ENCODE data around the gene IL17RC.

Gene IL17RC

GRCh38 chr3:9951126-9951525 is 34.2 kb downstream of the IL17RC start:
- H3K4me3 ChIP-seq (replicated peaks; ENCODE audit: low read depth, low read length): peak overlapping the region; percentile 90
- H3K36me3 ChIP-seq (ENCODE audit: control insufficient read depth, insufficient read depth, low read length): peaks cover 18% of the 10 kb centered on the region
- TF ChIP-seq CTCF (IDR thresholded peaks at IDR 0.05; ENCODE audit: insufficient read depth, low read length, poor library complexity, severe bottlenecking): no peak
- DNase-seq (ENCODE audit: extremely low read depth, insufficient read length): peak; percentile 38
- no peaks in the 10 kb centered on the region for H3K27me3 ChIP-seq (replicated peaks; ENCODE audit: control insufficient read depth, insufficient read depth, low read length)

GRCh38 chr3:9951598-9951961 is 34.7 kb downstream of the IL17RC start:
- no peak for TF ChIP-seq CTCF (IDR thresholded peaks at IDR 0.05; ENCODE audit: insufficient read depth, low read length, poor library complexity, severe bottlenecking)
- H3K4me3 ChIP-seq (replicated peaks; ENCODE audit: low read depth, low read length): peak overlapping the region; percentile 90

GRCh38 chr3:9951962-9952805 is 35.3 kb downstream of the IL17RC start, which contains the start of gene PRRT3:
TSS of gene PRRT3 (minus strand) at chr3:9952408. CDS start at chr3:9950115, 2,293 bp downstream.
- H3K4me3 ChIP-seq (replicated peaks; ENCODE audit: low read depth, low read length): peak within 1 kb of the TSS; percentile 90
- H3K27me3 ChIP-seq (replicated peaks; ENCODE audit: control insufficient read depth, insufficient read depth, low read length): no peaks in the 10 kb centered on the region
- TF ChIP-seq CTCF (IDR thresholded peaks at IDR 0.05; ENCODE audit: insufficient read depth, low read length, poor library complexity, severe bottlenecking): no peak
- H3K36me3 ChIP-seq (ENCODE audit: control insufficient read depth, insufficient read depth, low read length): peaks cover 14% of the 10 kb centered on the region
- peak; percentile 74 for DNase-seq (ENCODE audit: extremely low read depth, insufficient read length)

More at GRCh38 chr3:9951598-9951961, 34.7 kb downstream of the IL17RC start:
- DNase-seq (ENCODE audit: extremely low read depth, insufficient read length): peak; percentile 39
- Histone ChIP-seq H3K36me3 (ENCODE audit: control insufficient read depth, insufficient read depth, low read length) (peaks cover 16% of the 10 kb centered on the region), H3K27me3 (replicated peaks; ENCODE audit: control insufficient read depth, insufficient read depth, low read length) (no peaks in the 10 kb centered on the region)

GRCh38 chr3:9955067-9955502 is 38.2 kb downstream of the IL17RC start:
- Histone ChIP-seq H3K4me3 (replicated peaks; ENCODE audit: low read depth, low read length) (no peak overlapping the region), H3K36me3 (ENCODE audit: control insufficient read depth, insufficient read depth, low read length) (no peaks in the 10 kb centered on the region), H3K27me3 (replicated peaks; ENCODE audit: control insufficient read depth, insufficient read depth, low read length) (no peaks in the 10 kb centered on the region)
- no peak for TF ChIP-seq CTCF (IDR thresholded peaks at IDR 0.05; ENCODE audit: insufficient read depth, low read length, poor library complexity, severe bottlenecking)
- DNase-seq (ENCODE audit: extremely low read depth, insufficient read length): no peak

GRCh38 chr3:9955611-9956352 is 38.9 kb downstream of the IL17RC start:
- Histone ChIP-seq H3K4me3 (replicated peaks; ENCODE audit: low read depth, low read length) (no peak overlapping the region), H3K27me3 (replicated peaks; ENCODE audit: control insufficient read depth, insufficient read depth, low read length) (no peaks in the 10 kb centered on the region), H3K36me3 (ENCODE audit: control insufficient read depth, insufficient read depth, low read length) (no peaks in the 10 kb centered on the region)
- no peak for DNase-seq (ENCODE audit: extremely low read depth, insufficient read length)
- no peak for TF ChIP-seq CTCF (IDR thresholded peaks at IDR 0.05; ENCODE audit: insufficient read depth, low read length, poor library complexity, severe bottlenecking)

Measured in GM06990 (cell line).